Activated T-helper 1 cell treated with Interleukin-2 at 50 U/mL for 16 hours (primary cell): ENCODE measurements around the gene GALNT17.
"Not testable (repeated sequence)": the region's sequence is repeated elsewhere in the genome, so short reads cannot be mapped to it uniquely, and the experiment has no call there.

ENCODE experiments used
- DNase-seq: peaks from one replicate; pipeline ENCODE4 v3.0.0-alpha.2; 2020; ENCODE audit warnings: low read depth

The GALNT17 gene

DNA sequence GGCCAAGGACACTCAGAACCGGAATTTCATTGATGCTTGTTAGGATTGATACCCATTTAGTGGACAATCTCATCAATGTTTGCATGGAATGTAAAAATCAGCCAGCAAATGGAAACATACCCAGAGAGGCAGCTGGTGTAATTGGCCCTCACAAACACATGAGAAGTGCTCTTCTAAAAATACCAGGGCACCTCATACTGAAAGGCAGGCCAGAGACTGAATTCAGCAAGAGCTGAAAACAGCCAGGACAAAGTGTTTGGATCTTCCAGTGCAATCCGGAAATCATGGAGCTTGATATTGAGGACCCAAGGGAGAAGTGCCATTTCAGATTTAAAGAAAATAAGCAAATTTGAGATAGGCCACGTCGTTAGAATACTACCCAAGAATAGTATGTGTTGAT, 498.6 kb downstream of the GALNT17 start:
- no peak for DNase-seq

DNA sequence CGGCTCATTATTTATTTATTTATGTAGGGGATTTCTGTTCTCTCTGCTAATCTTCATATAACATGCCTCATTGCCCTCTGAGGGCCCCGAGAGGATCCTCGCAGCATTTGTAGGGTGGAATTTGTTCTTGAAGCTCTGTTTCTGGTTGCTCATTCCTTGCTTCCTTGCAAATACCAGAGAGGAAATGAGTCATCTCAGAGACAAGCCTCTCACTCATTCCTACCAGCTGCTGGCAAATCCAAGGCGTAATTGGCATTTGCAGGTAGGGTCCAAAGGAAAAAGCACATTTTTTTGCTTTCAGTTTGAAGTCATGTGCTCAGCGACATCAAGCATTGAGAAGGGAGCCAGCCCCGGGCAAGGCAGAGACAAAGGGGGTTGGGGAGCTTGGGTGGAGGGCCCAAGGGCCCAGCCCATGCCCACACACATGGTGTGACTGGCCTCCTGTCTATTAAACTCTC, 501.6 kb downstream of the GALNT17 start:
- DNase-seq, result no peak

DNA sequence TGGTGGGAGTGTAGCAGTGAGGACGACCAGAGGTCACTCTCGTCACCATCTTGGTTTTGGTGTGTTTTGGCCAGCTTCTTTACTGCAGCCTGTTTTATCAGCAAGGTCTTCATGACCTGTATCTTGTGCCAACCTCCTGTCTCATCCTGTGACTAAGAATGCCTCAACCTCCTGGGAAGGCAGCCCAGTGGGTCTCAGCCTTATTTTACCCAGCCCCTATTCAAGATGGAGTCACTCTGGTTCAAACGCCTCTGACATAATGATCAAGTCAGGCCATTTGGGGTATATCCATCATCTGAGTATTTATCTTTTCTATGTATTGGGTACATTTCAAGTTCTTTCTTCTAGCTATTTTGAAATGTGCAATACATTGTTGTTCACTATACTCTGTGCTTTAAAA, 503.9 kb downstream of the GALNT17 start:
- not testable (repeated sequence) for DNase-seq

DNA sequence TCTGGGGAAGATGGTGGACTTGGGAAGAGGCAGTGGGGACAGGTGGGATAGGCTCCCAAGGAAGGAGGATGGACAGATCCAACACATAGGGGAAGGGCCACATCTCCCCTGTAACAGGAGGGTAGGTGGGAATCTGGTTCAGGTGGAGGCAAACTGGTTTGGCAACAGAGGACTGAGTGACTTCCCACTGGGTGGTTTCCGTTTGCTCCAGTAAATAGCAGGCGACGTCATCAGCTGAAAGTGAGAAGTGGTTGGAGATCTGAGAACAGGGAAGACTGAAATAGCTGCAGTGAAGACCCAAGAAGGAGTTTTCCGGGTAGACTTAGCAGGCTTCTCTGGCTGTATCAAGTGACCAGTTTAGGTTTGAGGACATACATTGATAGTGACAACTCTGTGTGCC, 504.4 kb downstream of the GALNT17 start:
- DNase-seq, result no peak

DNA sequence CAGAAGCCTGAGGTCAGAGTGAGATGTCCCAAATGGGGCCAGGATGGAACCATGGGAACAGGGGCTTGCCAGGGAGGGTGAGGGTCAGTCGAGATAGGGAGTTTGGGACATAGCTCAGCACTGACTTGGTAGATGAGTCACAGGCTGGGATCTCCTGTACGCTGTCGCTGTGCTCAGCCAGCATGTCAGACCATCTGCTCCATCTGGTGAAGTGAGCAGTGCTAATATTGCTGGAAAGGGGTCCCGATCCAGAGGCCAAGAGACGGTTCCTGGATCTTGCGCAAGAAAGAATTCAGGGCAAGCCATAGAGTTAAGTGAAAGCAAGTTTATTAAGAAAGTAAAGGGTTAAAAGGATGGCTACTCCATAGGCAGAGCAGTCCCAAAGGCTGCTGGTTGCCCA, 505.6 kb downstream of the GALNT17 start:
- DNase-seq, result no peak

DNA sequence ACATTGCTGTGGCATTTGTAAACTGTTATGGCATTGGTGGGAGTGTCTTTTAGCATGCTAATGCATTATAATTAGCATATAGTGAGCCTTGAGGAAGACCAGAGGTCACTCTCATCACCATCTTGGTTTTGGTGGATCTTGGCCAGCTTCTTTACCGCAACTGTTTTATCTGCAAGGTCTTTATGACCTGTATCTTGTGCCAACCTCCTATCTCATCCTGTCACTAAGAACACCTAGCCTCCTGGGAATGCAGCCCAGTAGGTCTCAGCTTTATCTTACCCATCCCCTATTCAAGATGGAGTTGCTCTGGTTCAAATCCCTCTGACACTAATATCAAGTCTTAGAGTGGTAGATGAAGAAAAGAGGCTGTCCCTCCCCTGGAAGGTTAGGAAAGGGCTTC, 506.2 kb downstream of the GALNT17 start:
- no peak for DNase-seq

DNA sequence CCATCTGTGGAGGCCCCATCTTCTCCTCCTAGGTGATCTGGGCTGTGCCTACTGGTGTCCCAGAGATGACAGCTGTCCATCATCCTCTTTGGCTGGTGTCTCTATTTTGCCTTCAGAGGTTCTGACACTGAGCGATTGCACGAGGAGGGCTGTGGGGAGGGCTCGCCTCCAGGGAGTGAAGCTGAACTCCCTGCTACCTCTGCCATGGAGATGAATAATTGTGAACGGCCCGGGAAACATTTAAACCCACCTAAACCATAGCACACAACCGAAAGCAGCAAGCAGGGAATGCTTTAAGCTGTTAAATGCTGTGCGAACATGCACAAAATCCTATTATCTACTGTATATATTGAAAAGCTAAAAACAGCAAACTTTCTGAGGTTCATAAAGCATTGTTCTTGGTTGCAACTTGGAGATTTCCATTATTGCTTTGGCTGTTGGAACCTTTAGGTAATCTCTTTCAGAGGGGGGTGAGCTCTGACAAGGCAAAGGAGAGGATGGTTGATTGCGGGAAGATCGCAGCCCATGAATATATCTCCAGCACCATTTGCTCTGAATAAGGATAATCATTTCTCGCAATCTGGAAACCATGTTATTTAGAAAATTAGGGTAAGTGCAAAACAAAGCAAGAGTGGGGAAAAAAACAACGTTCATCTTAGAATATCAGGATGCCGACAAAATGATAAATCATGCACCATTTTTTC, 507.6 kb downstream of the GALNT17 start:
- DNase-seq, result no peak

DNA sequence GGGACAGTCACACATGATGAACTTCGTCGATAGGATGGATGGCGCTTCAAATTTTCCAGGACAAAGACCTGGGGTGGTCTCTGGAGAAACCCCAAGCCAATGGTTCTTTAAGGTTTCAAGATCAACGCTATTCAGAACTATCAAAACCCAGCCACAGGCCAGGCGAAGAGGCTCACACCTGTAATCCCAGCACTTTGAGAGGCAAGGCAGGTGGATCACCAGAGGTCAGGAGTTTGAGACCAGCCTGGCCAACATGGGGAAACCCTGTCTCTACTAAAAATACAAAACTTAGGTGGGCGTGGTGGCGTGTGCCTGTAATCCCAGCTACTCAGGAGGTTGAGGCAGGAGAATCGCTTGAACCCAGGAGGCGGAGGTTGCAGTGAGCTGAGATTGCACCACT, 511.1 kb downstream of the GALNT17 start:
- DNase-seq, result not testable (repeated sequence)

DNA sequence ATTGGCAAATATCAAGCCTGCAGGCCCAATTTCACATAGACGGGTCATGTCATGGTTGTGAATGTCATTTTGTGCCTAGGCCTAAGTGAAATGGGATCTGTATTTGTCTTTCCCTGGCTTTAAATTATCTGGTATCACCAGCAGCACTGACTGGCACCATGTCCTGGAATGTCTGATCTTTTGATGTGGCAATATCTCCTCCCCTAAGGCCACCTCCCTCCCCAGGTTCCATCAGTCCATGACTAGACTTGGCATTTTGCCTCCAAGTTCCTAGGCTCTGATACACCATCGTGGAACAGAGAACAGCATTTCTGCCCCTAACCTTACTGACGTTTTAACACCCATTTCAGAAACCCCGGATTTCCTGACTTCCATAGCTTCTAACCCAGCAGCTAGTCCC, 513.9 kb downstream of the GALNT17 start:
- no peak for DNase-seq

DNA sequence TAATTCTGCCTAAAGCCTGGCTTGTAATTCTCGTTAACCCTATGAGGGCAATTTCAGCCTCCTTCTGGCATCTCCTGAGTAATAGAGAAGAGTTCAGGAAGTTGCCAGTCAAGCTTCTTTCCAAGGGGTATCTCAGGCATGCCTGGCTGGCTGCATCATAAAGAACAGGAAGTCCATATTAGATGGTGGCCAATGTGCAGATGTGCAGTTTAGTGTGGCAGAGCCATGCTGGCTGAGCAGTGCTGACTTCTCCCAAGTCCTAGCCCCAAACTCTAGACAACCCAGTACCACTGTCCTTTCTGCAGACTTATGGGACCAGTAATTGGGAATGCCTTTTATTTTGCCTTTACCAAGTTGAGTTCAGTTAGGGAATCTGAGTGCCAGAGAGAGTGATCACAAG, 517.9 kb downstream of the GALNT17 start:
- DNase-seq, result no peak

DNA sequence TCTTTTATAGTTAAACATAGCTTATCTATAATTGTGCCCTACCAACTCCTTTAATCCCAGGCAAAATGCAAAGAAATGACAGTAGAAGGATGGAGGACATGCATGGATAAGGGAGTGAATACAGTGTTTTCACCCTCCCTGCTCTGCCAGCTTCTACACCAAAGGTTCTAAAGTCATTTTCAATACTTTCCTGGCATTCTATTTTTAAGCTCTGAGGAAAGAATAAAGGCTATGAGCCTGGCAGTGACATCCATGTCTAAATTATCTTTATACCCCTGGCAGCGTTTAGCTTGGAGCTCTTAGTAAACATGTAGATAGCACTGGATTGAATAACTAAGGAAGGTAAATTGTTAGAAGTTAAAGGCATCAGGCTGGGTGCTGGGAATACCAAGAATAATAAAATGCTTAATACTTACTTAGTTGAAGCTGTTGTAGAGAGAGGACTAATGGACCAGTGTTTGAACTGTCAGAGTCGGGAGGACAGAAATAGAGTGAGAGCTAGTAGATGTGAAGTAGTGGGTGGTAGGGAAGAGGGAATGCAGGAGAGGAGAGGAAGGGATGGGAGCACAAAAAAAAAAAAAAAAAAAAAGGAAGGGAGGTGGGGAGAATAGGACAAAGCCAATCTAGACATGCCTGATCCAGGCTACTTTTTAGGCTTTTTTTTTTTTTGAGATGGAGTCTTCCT, 518.9 kb downstream of the GALNT17 start:
- DNase-seq, result no peak

DNA sequence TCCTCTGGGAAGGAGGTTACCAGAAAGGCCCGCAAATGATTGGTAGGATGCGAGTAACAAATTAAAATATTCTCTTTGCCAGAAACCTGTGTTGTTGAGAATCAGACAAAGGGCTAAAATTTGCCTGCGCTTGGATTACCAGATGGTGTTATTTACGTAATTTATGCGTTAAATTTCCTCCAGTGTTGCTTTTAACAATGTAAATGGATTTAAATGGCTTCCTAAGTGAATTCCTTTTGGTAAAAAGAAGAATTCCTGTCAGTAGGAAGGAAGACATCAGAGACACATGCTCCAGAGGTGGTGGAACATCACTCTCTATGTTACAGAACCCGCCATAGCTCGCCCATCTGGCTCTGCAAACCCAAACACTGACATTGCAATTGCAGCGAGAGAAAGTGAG, 520.6 kb downstream of the GALNT17 start:
- DNase-seq, result no peak

DNA sequence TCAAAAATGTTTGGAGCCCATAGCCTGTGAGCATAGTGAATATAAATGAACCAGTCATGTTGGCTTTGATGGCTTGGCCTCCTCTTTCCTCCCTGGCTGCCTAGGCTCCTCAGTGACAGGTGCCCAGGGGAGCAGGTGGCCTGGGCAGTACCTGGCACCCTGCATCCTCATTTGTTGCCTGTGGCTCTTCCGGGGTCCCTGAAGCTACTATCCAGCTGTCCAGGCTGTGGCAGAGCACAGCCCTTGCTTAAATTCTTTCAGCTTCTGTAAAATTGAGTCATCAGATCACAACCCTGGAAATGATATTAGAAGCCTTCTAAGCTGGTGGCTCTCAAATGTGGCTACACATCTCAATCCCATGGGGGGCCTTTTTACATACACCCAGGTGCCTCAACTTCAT, 525.4 kb downstream of the GALNT17 start:
- DNase-seq, result no peak

DNA sequence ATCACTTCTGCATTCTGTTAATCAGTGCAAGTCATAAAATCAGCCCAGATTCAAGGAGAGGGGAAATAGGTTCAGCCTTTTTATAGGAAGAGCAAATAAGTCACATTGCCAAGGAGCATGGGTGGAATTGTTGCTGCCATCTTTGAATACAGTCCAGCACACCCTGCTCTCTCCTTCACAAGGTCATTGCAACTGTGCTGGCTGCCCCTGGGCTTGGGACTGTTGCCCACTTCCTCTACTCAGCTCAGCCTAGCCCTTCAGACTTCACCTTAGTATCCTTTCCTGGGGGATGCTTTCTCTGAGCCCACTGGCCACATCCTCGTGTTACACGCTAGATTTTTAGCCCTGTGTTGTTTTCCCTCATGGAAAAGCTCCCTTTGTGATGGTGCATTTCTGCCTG, 527.7 kb downstream of the GALNT17 start:
- DNase-seq, result no peak

DNA sequence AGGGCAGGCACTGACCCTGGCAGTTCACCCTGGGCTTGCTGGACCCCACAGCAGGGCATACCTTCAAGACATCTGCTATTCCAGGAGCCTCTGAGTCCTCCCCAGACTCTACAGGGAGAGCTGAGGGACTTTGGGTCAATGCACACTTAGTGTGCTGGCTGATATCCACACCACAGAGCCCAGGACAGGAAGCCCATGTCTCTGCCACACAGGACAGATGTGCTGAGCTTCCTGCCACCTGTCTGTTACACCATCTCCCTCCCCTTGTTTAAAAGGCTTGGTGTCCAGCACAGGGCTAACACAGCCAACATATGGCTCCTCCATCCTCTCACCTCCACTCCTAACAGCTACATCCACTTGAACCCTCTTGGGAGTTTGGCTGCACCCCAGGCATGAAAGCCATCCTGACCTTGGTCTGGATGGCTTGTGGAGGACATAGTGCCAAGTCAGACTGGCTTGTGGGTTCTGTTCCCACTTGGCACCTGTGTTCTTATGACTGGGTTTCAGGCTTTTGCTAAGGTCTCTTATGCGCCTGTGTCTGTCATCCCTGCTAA, 529.8 kb downstream of the GALNT17 start:
- DNase-seq, result no peak

DNA sequence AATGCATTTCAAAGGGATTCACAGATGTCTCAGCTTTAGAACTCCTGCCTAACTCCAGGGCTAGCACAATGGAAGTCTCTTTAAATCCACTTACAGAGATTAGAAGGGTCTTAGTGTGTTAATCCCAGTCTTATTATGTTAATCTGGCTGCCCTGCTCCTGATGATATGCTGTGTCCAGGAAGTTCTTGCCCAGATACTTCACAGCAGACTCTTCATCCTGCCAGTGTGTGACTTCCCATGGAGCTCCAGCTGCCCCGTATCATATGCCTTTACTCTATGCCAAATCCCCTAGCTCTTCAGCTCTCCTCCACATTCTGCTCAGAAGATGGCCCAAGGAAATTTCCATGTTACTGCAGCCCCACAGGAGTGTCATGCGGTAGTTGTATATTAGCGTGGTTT, 533.8 kb downstream of the GALNT17 start:
- no peak for DNase-seq

DNA sequence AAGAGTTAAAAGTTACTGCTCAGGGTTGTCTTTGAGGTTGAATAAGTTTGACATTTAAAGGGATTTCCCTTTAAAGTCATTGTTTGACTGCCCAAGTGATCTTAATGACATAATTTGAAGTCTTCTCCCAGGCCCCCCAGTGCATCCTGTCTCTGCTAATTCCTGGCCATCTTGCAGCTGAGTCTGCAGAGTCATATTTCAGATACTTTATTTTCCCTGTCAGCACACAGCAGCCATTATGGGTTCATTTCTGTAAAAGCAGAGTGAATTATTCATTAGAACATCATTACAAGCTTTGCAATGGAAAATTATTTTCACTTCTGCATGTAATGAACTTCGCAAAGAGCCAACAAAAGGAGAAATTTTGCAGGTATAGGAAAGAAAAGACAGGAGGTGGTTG, 536.6 kb downstream of the GALNT17 start:
- DNase-seq, result no peak

DNA sequence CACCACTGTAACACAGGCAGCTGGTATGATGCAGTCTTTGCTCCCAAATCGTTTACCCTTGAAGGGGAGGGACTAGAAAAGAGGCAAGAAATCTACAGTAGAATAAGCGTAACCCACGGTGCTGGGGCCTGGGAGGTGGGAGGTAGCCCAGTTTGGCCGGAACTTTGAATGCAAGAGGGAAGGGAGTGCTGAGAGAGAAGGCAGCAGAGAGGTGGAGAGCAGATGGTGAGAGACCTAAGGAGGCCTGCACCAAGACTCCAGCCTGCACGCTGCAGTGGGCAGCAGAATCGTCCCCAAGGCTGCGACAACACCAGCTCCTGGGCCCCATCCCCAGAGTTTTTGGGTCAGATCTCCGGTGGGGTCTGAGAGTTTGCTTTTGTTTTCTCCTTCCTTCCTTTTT, 547.5 kb downstream of the GALNT17 start:
- DNase-seq, result no peak

DNA sequence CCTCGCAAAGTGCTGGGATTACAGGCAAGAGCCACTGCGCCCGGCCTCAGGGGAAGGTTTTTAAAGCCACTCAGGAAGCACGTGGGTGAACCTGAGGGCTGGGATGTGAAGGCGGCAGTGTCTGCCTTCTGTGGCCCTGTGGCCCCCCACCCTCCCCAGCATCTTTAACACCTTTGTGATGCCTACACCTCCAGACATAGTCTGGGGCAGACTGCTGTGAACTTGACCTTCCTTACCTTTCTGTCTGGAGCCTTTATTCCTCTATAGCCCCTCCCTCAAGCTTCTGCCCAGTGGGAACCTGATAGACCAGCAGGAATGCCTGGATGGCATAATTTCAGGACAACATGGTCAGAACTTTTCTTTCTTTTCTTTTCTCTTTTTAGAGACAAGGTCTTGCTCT, 550.2 kb downstream of the GALNT17 start:
- DNase-seq, result no peak

DNA sequence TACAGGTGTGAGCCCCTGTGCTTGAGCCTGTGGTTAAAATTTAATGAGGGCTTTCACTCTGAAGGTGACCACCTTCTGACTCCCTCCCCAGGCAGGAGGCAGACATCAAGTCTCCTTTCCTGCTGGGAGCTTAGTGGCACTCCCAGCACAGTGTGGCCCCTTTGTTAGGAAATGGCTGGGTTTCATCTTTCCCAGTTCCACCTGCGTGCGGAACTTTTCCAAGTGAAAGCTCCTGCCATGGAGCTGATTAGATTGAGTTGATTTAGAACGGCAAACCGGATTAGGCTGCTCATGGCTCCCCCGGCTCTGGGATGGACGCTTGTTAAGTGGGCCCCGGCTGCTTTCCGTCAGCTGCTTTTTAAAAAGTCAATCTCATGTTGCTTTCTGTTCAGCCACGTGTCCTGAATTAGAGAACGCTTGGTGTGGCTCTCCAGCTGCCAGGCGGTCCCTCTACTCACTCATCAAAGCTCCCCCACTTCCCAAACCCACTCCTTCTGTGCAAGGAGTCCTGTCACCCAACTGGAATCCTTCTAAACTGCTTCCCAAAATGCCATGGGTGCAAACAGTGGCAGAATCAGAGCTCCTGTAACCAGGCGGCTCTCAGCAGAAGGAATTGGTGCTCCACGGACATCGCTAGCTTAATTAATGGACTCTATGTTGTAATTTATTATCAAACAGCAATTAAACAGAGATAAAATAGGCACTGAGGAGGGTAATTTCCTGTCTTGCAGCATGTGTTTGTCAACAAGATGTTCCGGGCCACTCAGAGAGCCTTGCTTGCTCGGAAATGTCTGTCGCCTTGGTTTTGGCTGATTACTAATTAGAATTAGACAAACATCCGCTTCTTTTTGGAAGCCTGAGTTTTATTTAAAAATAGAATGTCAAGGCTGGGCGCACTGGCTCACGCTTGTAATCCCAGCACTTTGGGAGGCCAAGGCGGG, 551.2 kb downstream of the GALNT17 start:
- DNase-seq, result no peak

DNA sequence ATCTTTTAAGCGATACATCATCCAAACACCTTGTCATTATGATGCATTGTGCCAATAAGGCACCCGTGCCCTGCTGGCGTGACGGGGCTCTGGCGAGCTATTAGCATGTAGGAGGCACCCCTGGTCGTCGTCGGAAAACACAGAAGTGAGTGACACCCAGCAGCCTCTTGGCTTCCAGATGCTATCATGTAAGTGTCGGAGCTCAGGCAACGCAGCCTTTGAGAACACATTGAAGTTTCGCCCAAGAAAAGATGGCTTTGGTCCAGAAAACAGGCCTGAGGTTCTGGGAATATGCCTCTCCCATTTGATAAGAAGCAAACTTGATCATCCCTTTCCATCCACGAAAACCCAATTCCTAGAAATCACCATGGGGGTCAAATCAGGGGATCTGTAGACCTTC, 555.3 kb downstream of the GALNT17 start:
- no peak for DNase-seq

DNA sequence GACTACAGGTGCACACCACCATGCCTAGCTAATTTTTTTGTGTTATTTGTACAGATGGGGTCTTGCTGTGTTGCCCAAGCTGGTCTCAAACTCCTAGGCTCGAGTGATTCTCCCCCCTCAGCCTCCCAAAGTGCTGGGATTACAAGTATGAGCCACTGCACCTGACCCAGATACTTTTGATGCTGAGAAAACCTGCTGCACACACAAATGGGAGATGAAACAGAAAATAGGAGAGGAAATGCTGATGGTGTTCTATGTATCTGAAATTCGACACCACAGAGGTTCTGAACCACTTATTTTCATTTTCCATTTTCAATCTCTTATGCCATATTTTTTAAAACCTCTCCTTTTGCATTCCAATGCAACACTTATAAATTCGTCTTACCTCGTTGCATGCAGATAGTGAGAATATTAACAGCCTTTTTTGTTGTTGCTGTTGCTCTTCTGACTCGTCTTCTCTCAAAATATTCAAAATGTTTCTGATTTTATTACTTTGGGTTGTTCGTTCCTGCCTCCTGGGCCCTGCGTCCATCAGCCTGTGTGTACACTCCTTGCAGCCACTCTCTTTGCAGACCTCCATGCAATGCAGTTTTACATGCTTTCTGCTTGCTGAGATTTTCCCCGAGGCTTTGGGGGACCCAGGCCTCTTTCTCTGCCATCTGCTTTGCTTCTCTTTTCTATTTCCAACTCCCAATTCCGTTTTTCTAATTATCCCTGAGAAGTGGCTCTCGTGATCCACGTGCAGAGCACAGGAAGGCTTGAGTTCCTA, 556.1 kb downstream of the GALNT17 start:
- no peak for DNase-seq
